DOHH2 (cell line): ENCODE measurements around the gene ODF2L.

Experiments used
- H3F3A ChIP-seq: fragments of 200-600 bp; sonication (generic), shearing (Covaris generic); 2 replicates; pipeline ENCODE4 v1.6.0; 2016; ENCODE audit warnings: antibody characterized with exemption, mild to moderate bottlenecking; ENCODE audit not compliant: control insufficient read depth, insufficient read depth
- H3K27ac ChIP-seq: fragments of 200-600 bp; sonication (generic); 2 replicates; pipeline ENCODE4 v1.5.1; 2014; ENCODE audit warnings: low read depth, mild to moderate bottlenecking, low read length, moderate library complexity
- H3K27me3 ChIP-seq: fragments of 200-600 bp; sonication (generic); 2 replicates; pipeline ENCODE4 v1.6.1; 2014; ENCODE audit warnings: mild to moderate bottlenecking, low read length, mixed read lengths; ENCODE audit not compliant: control insufficient read depth
- H3K36me3 ChIP-seq: fragments of 200-600 bp; sonication (generic); 2 replicates; pipeline ENCODE4 v1.6.1; 2014; ENCODE audit warnings: mild to moderate bottlenecking, low read length, moderate library complexity, mixed read lengths; ENCODE audit not compliant: control insufficient read depth
- H3K4me1 ChIP-seq: fragments of 200-600 bp; sonication (generic); 2 replicates; pipeline ENCODE4 v1.6.1; 2014; ENCODE audit warnings: mild to moderate bottlenecking, low read length, mixed read lengths; ENCODE audit not compliant: control insufficient read depth
- H3K4me2 ChIP-seq: fragments of 200-600 bp; sonication (generic); 2 replicates; pipeline ENCODE4 v1.6.0; 2014; ENCODE audit warnings: mild to moderate bottlenecking, low read length, moderate library complexity
- H3K4me3 ChIP-seq: fragments of 200-600 bp; sonication (generic); 2 replicates; pipeline ENCODE4 v1.5.1; 2014; ENCODE audit warnings: mild to moderate bottlenecking, low read length, mixed read lengths
- H3K79me2 ChIP-seq: fragments of 200-600 bp; sonication (generic); 2 replicates; pipeline ENCODE4 v1.6.1; 2014; ENCODE audit warnings: mild to moderate bottlenecking, low read length, mixed read lengths; ENCODE audit not compliant: control insufficient read depth
- H3K9me2 ChIP-seq: fragments of 200-600 bp; sonication (generic); replicated peaks from 2 replicates; pipeline ENCODE4 v1.6.1; 2014; ENCODE audit warnings: mild to moderate bottlenecking, low read length, mixed read lengths; ENCODE audit not compliant: control insufficient read depth
- H3K9me3 ChIP-seq: fragments of 200-600 bp; sonication (generic); 2 replicates; pipeline ENCODE4 v1.6.1; 2014; ENCODE audit warnings: antibody characterized with exemption, low read length, mixed read lengths; ENCODE audit not compliant: control insufficient read depth, insufficient read depth
- H4K20me1 ChIP-seq: fragments of 200-600 bp; sonication (generic); 2 replicates; pipeline ENCODE4 v1.6.0; 2014; ENCODE audit warnings: low read depth, mild to moderate bottlenecking, antibody characterized with exemption, low read length, moderate library complexity; ENCODE audit not compliant: control insufficient read depth, insufficient read depth
- EZH2phosphoT487 ChIP-seq: fragments of 200-600 bp; sonication (generic); IDR thresholded peaks from 2 replicates; pipeline ENCODE4 v1.6.1; 2017; ENCODE audit warnings: borderline replicate concordance, mild to moderate bottlenecking, antibody characterized with exemption, low read length, moderate library complexity, mixed read lengths
- TF ChIP-seq, protein P1 (sequence below): fragments of 200-600 bp; sonication (generic); IDR thresholded peaks from one replicate; pipeline ENCODE4 v1.5.1; 2014; ENCODE audit warnings: antibody characterized with exemption, mild to moderate bottlenecking, low read depth, low read length; ENCODE audit not compliant: poor library complexity, severe bottlenecking

ODF2L gene

DNA sequence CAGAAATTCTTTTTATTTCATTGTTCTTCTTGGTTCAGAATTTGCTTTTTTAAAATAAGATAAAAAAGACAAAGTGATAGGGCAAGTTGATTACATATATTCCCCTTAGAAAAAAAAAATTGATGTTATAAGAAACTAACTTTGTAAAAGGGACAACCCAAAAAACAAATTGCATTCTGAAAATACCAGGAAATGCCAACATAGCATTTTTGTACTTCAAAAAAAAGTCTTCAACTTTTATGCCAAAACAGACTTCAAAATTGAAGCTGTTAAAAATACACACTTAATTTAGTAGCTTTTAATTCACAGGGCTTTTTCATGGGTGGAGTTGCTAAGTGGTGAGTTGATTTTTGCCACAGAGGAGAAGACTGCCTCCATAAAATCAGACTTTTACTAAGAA is 70.9 kb downstream of the ODF2L start:
- Histone ChIP-seq H3K9me3 (no peaks in the 10 kb centered on the region), H3K36me3 (no peaks in the 10 kb centered on the region), H3K4me2 (no peak overlapping the region), H3K4me3 (no peak overlapping the region), H3K4me1 (no peaks in the 10 kb centered on the region), H4K20me1 (no peaks in the 10 kb centered on the region), H3K79me2 (no peaks in the 10 kb centered on the region), H3F3A (no peaks in the 10 kb centered on the region), H3K27ac (no peak overlapping the region), H3K27me3 (no peaks in the 10 kb centered on the region), H3K9me2 (no peaks in the 10 kb centered on the region)
- no peak for TF ChIP-seq EZH2phosphoT487
- TF ChIP-seq, protein P1, sequence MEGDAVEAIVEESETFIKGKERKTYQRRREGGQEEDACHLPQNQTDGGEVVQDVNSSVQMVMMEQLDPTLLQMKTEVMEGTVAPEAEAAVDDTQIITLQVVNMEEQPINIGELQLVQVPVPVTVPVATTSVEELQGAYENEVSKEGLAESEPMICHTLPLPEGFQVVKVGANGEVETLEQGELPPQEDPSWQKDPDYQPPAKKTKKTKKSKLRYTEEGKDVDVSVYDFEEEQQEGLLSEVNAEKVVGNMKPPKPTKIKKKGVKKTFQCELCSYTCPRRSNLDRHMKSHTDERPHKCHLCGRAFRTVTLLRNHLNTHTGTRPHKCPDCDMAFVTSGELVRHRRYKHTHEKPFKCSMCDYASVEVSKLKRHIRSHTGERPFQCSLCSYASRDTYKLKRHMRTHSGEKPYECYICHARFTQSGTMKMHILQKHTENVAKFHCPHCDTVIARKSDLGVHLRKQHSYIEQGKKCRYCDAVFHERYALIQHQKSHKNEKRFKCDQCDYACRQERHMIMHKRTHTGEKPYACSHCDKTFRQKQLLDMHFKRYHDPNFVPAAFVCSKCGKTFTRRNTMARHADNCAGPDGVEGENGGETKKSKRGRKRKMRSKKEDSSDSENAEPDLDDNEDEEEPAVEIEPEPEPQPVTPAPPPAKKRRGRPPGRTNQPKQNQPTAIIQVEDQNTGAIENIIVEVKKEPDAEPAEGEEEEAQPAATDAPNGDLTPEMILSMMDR = no peak

DNA sequence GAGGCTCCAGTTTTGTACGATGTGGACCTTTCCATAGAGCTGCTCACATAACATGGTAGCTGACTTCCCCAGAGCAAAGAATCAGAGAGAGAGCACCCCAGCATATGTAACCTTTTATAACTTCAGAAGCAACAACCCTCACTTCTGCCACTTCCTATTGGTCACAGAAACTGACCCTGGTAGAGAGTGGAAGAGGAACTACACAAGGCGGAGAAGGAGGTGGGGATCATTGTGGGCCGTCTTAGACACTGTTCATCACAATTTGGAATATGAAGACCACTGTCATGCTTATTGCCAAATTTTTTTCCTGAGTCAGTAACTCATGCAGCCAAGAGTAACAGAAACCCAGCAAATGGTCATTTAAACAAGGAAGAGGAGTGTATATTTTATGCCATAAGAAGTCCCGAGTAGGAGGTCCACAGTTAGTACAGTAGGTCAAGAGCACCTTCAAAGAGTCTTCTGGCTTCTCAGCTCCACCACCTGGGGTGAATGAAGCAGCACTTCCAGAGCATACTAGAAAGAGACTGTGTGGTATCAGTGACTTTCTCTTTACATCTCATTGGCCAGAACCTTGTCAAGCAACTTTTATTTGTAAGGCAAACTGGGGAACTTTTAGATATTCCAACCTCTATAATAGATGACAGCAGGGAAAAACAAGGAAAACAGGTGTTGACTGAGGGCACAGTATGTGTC is 71.8 kb downstream of the ODF2L start:
- Histone ChIP-seq H3K27ac (no peak overlapping the region), H3K4me1 (no peaks in the 10 kb centered on the region), H3K9me3 (no peaks in the 10 kb centered on the region), H3K4me2 (no peak overlapping the region), H3K36me3 (no peaks in the 10 kb centered on the region), H3K9me2 (no peaks in the 10 kb centered on the region), H3K27me3 (no peaks in the 10 kb centered on the region), H3K79me2 (no peaks in the 10 kb centered on the region), H4K20me1 (no peaks in the 10 kb centered on the region), H3F3A (no peaks in the 10 kb centered on the region), H3K4me3 (no peak overlapping the region)
- no peak for TF ChIP-seq EZH2phosphoT487
- TF ChIP-seq, protein P1 = no peak

DNA sequence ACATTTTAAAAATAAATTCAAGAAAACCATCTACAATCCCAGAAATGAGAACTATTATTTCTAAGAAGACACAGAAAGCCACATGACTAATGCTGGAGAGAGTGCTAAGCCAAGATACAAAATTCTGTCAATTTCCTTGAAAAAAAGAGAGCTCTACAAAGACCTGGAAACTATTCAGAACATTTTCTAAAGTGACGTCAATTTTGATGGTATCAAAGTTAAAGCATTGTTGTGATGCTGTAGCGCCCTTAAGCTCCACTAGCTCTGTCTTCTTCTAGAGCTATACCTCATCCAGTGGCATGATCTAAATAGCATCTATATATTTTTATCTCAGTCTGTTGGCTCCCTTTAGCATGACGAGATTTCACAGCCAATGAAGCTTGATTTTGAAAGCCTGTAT is 73.9 kb downstream of the ODF2L start:
- Histone ChIP-seq H3K4me2 (no peak overlapping the region), H3K4me1 (no peaks in the 10 kb centered on the region), H3K4me3 (no peak overlapping the region), H4K20me1 (no peaks in the 10 kb centered on the region), H3F3A (no peaks in the 10 kb centered on the region), H3K36me3 (no peaks in the 10 kb centered on the region), H3K79me2 (no peaks in the 10 kb centered on the region), H3K9me3 (no peaks in the 10 kb centered on the region), H3K27ac (no peak overlapping the region), H3K9me2 (no peaks in the 10 kb centered on the region), H3K27me3 (no peaks in the 10 kb centered on the region)
- TF ChIP-seq EZH2phosphoT487 = no peak
- TF ChIP-seq, protein P1 = no peak
